Nephron progenitor cell (in vitro differentiated cells): Measurements from ENCODE around the gene SSNA1.

Source experiments
- DNase-seq: peaks from one replicate; pipeline ENCODE4 v3.0.0; 2021
- H3K27ac Mint-ChIP-seq: 2 replicates; pipeline ENCODE4 v1.8.0; 2021; ENCODE audit warnings: mild to moderate bottlenecking, moderate library complexity, mixed read lengths
- H3K27me3 Mint-ChIP-seq: 2 replicates; pipeline ENCODE4 v1.8.0; 2021; ENCODE audit warnings: mild to moderate bottlenecking, low read depth, mixed read lengths; ENCODE audit not compliant: poor library complexity
- H3K36me3 Mint-ChIP-seq: 2 replicates; pipeline ENCODE4 v1.8.0; 2021; ENCODE audit warnings: low read depth, mixed read lengths
- H3K4me1 Mint-ChIP-seq: 2 replicates; pipeline ENCODE4 v1.8.0; 2021; ENCODE audit warnings: mixed read lengths
- H3K4me3 Mint-ChIP-seq: 2 replicates; pipeline ENCODE4 v1.8.0; 2021; ENCODE audit warnings: mild to moderate bottlenecking, moderate library complexity, mixed read lengths
- H3K9me3 Mint-ChIP-seq: 2 replicates; pipeline ENCODE4 v1.8.0; 2021; ENCODE audit warnings: mild to moderate bottlenecking, moderate library complexity, mixed read lengths
- CTCF ChIP-seq: fragments of 200-600 bp; sonication (generic); IDR thresholded peaks from 2 replicates; pipeline ENCODE4 v1.5.0; 2021; ENCODE audit warnings: antibody characterized with exemption

The SSNA1 gene

GRCh38 chr9:137194388-137194787, 5.9 kb downstream of the SSNA1 start:
- Mint-ChIP-seq H3K9me3 (no peaks in the 10 kb centered on the region), H3K27me3 (no peaks in the 10 kb centered on the region), H3K4me1 (peaks cover 16% of the 10 kb centered on the region), H3K4me3 (no peak overlapping the region), H3K36me3 (peaks cover 4% of the 10 kb centered on the region), H3K27ac (no peak overlapping the region)
- TF ChIP-seq CTCF, result no peak
- no peak for DNase-seq

- DNase-seq, result no peak
- Mint-ChIP-seq H3K4me1 (peaks cover 15% of the 10 kb centered on the region), H3K36me3 (peaks cover 4% of the 10 kb centered on the region), H3K27me3 (no peaks in the 10 kb centered on the region), H3K4me3 (no peak overlapping the region), H3K27ac (peak overlapping the region; percentile 57), H3K9me3 (no peaks in the 10 kb centered on the region)
- no peak for TF ChIP-seq CTCF
Observed at GRCh38 chr9:137194909-137195308, 6.4 kb downstream of the SSNA1 start.

GRCh38 chr9:137195525-137196220, 7.2 kb downstream of the SSNA1 start:
- Mint-ChIP-seq H3K27me3 (no peaks in the 10 kb centered on the region), H3K4me3 (no peak overlapping the region), H3K36me3 (peaks cover 3% of the 10 kb centered on the region), H3K9me3 (no peaks in the 10 kb centered on the region), H3K27ac (peak overlapping the region; percentile 57), H3K4me1 (peaks cover 12% of the 10 kb centered on the region)
- no peak for TF ChIP-seq CTCF
- DNase-seq, result no peak

GRCh38 chr9:137198051-137198901, 9.8 kb downstream of the SSNA1 start:
- Mint-ChIP-seq H3K27me3 (no peaks in the 10 kb centered on the region), H3K4me3 (peak overlapping the region; percentile 34), H3K4me1 (peaks cover 29% of the 10 kb centered on the region), H3K27ac (no peak overlapping the region), H3K36me3 (no peaks in the 10 kb centered on the region), H3K9me3 (no peaks in the 10 kb centered on the region)
- no peak for DNase-seq
- TF ChIP-seq CTCF, result no peak

- no peak for TF ChIP-seq CTCF
- Mint-ChIP-seq H3K9me3 (no peaks in the 10 kb centered on the region), H3K27me3 (no peaks in the 10 kb centered on the region), H3K27ac (no peak overlapping the region), H3K36me3 (no peaks in the 10 kb centered on the region), H3K4me3 (peak overlapping the region; percentile 34), H3K4me1 (peaks cover 31% of the 10 kb centered on the region)
- no peak for DNase-seq
Observed at GRCh38 chr9:137198902-137199283, 10.4 kb downstream of the SSNA1 start.
